A549 (cell line): Measurements from ENCODE around the gene PCED1B. TPM values are rescaled to one million over a fixed set of nuclear protein-coding genes. Genes with fewer than 3 reads are reported as not detected.

Source experiments
- BHLHE40 ChIP-seq: IDR thresholded peaks from 2 replicates; pipeline ENCODE4 v1.6.1; 2012; ENCODE audit warnings: low read depth, low read length, inconsistent platforms
- CBX2 ChIP-seq: fragments of 200-600 bp; sonication (generic); IDR thresholded peaks from 2 replicates; pipeline ENCODE4 v1.6.1; 2016; ENCODE audit warnings: low read depth, mild to moderate bottlenecking, borderline replicate concordance
- CBX8 ChIP-seq: fragments of 200-600 bp; sonication (generic); IDR thresholded peaks from 2 replicates; pipeline ENCODE4 v1.6.1; 2016
- EHMT2 ChIP-seq: fragments of 200-600 bp; sonication (generic); IDR thresholded peaks from 2 replicates; pipeline ENCODE4 v1.6.1; 2016; ENCODE audit warnings: antibody characterized with exemption, low read depth, mild to moderate bottlenecking, moderate library complexity
- EP300 ChIP-seq, 2 experiments: fragments of >200 bp; sonication (Bioruptor Twin); formaldehyde crosslinking; IDR thresholded peaks; 2 replicates in 1 of 2; 3 replicates in 1 of 2; pipeline ENCODE4 v1.6.1; 2016 to 2017
- HEYL ChIP-seq: fragments of 250-450 bp; sonication (Bioruptor Pico); IDR thresholded peaks from 2 replicates; pipeline ENCODE4 v1.8.0; 2021; ENCODE audit warnings: mild to moderate bottlenecking, moderate library complexity
- HOXA7 ChIP-seq: fragments of 250-450 bp; sonication (Bioruptor Pico); IDR thresholded peaks from 2 replicates; pipeline ENCODE4 v1.5.0; 2020; ENCODE audit warnings: mild to moderate bottlenecking, moderate library complexity
- HOXB13 ChIP-seq: fragments of 250-450 bp; sonication (Bioruptor Pico); IDR thresholded peaks from 2 replicates; pipeline ENCODE4 v1.5.0; 2020; ENCODE audit warnings: low read depth, mild to moderate bottlenecking, moderate library complexity
- HOXB5 ChIP-seq: fragments of 250-450 bp; sonication (Bioruptor Pico); IDR thresholded peaks from 2 replicates; pipeline ENCODE4 v1.5.0; 2020; ENCODE audit warnings: mild to moderate bottlenecking, moderate library complexity
- JUN ChIP-seq, 2 experiments: fragments of >200 bp; sonication (Bioruptor Twin); formaldehyde crosslinking; IDR thresholded peaks; 2 replicates in 1 of 2; 3 replicates in 1 of 2; pipeline ENCODE4 v1.6.1; 2016 to 2017
- KDM1A ChIP-seq: fragments of 200-600 bp; sonication (generic); IDR thresholded peaks from 2 replicates; pipeline ENCODE4 v1.6.1; 2016; ENCODE audit warnings: low read depth, mild to moderate bottlenecking
- MAFK ChIP-seq: fragments of 450-650 bp; IDR thresholded peaks from 2 replicates; pipeline ENCODE4 v1.6.1; 2014; ENCODE audit not compliant: partially characterized antibody
- NFE2L2 ChIP-seq: fragments of 150-350 bp; conservative IDR thresholded peaks from 2 replicates; pipeline ENCODE4 v1.6.1; 2014; ENCODE audit warnings: low read length
- NPAS2 ChIP-seq: fragments of 250-450 bp; sonication (Bioruptor Pico); IDR thresholded peaks from 2 replicates; pipeline ENCODE4 v1.8.0; 2022; ENCODE audit warnings: mild to moderate bottlenecking, moderate library complexity, borderline replicate concordance
- NR3C1 ChIP-seq: fragments of >200 bp; sonication (Bioruptor Twin); formaldehyde crosslinking; IDR thresholded peaks from 3 replicates; pipeline ENCODE4 v1.6.1; 2017
- RAD21 ChIP-seq, 2 experiments: fragments of >200 bp in 1 of 2; sonication (Bioruptor Twin) in 1 of 2; formaldehyde crosslinking in 1 of 2; IDR thresholded peaks in 1 of 2; conservative IDR thresholded peaks in 1 of 2; 2 replicates in 1 of 2; 3 replicates in 1 of 2; pipeline ENCODE4 v1.6.1; 2012 to 2018; ENCODE audit warnings: inconsistent platforms in 1 of 2
- RARB ChIP-seq: fragments of 250-450 bp; sonication (Bioruptor Pico); IDR thresholded peaks from 2 replicates; pipeline ENCODE4 v1.8.0; 2021; ENCODE audit warnings: mild to moderate bottlenecking, moderate library complexity
- RCOR1 ChIP-seq: fragments of 150-350 bp; IDR thresholded peaks from 2 replicates; pipeline ENCODE4 v1.6.1; 2014; ENCODE audit warnings: antibody characterized with exemption, low read length, low read depth
- RFX5 ChIP-seq: fragments of 450-650 bp; IDR thresholded peaks from 2 replicates; pipeline ENCODE4 v1.7.1; 2014; ENCODE audit warnings: antibody characterized with exemption, mild to moderate bottlenecking, moderate library complexity
- SMC3 ChIP-seq: fragments of >200 bp; sonication (Bioruptor Twin); formaldehyde crosslinking; IDR thresholded peaks from 3 replicates; pipeline ENCODE4 v1.6.1; 2018; ENCODE audit warnings: inconsistent platforms
- TP53 ChIP-seq: fragments of 250-450 bp; sonication (Bioruptor Pico); IDR thresholded peaks from 2 replicates; pipeline ENCODE4 v1.5.0; 2021; ENCODE audit warnings: mild to moderate bottlenecking, moderate library complexity
- ZFP36 ChIP-seq: fragments of 450-650 bp; IDR thresholded peaks from 2 replicates; pipeline ENCODE4 v1.6.1; 2014; ENCODE audit warnings: borderline replicate concordance; ENCODE audit not compliant: partially characterized antibody
- polyA plus RNA-seq, 4 experiments: library from polyadenylated mRNA; depleted of rRNA in 3 of 4; stranded (reverse); fragments of >200 nt; fragmentation: RNase III in 1 of 4; extraction: RNeasy Plus Mini Kit Qiagen cat#74134 plus additional on column Dnase treatment in 1 of 4; gene quantifications; 2 replicates in 3 of 4; 3 replicates in 1 of 4; pipeline ENCODE4 v1.2.3, GENCODE V29; 2011 to 2017
- TF ChIP-seq, protein P1 (sequence below): IDR thresholded peaks from 2 replicates; pipeline ENCODE4 v1.6.1; 2012
- TF ChIP-seq, protein P2 (sequence below): fragments of 450-650 bp; IDR thresholded peaks from 2 replicates; pipeline ENCODE4 v1.6.1; 2014; ENCODE audit warnings: antibody characterized with exemption
- TF ChIP-seq, protein P3 (sequence below): fragments of 250-450 bp; sonication (Bioruptor Pico); IDR thresholded peaks from 2 replicates; pipeline ENCODE4 v1.5.0; 2020; ENCODE audit warnings: low read depth, mild to moderate bottlenecking, moderate library complexity
- TF ChIP-seq, protein P4 (sequence below): fragments of 250-450 bp; sonication (Bioruptor Pico); IDR thresholded peaks from 2 replicates; pipeline ENCODE4 v1.5.0; 2021; ENCODE audit warnings: mild to moderate bottlenecking, moderate library complexity, borderline replicate concordance
- TF ChIP-seq, protein P5 (sequence below): fragments of >200 bp; sonication (Bioruptor Twin); formaldehyde crosslinking; IDR thresholded peaks from 3 replicates; pipeline ENCODE4 v1.5.1; 2016
- TF ChIP-seq, protein P6 (sequence below): IDR thresholded peaks from 2 replicates; pipeline ENCODE4 v1.6.1; 2012
- TF ChIP-seq, protein P7 (sequence below): fragments of >200 bp; sonication (Bioruptor Twin); formaldehyde crosslinking; IDR thresholded peaks from 2 replicates; pipeline ENCODE4 v1.6.1; 2016
- TF ChIP-seq, protein P8 (sequence below): IDR thresholded peaks from 2 replicates; pipeline ENCODE4 v1.6.1; 2012; ENCODE audit warnings: low read depth, borderline replicate concordance

Gene PCED1B
- polyA plus RNA-seq, 2 of the 4 experiments (the other 2 are of a cell fraction) = 74.6 to 108 TPM

DNA sequence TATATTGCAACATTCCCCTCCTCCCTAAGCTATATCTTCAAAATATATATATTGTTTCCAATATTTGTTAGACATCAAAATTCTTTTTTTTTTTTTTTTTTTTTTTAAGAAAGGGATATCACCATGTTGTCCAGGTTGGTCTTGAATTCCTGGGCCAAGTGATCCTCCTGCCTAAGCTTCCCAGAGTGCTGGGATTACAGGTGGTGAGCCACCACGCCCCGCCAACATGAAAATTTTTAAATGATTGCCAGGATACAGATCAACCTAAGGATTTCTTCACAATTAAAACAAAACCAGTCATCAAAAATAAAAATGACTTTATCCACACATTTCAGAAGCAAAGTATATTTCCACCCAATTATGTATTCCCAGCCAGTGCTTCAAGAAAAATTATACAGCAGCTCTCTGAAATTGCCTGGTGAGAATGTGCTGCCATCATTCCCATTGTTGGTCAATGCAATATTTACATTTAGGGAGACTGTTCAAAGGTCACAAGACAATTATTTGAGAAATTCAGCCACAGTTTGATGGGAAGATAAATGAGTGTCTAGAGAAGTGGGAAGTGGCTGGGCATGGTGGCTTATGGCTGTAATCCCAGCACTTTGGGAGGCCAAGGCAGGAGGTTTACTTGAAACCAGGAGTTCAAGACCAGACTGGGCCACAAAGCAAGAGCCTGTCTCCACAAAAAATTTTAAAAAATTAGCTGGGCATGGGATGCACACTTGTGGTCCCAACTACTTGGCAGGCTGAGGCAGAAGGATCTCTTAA lies 142.0 kb downstream of the PCED1B start (continued):
- TF ChIP-seq, protein P1, sequence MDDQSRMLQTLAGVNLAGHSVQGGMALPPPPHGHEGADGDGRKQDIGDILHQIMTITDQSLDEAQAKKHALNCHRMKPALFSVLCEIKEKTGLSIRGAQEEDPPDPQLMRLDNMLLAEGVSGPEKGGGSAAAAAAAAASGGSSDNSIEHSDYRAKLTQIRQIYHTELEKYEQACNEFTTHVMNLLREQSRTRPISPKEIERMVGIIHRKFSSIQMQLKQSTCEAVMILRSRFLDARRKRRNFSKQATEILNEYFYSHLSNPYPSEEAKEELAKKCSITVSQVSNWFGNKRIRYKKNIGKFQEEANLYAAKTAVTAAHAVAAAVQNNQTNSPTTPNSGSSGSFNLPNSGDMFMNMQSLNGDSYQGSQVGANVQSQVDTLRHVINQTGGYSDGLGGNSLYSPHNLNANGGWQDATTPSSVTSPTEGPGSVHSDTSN = peak; percentile 87
- TF ChIP-seq RFX5 (no peak), HEYL (CRISPR knock-in tag) (peak; percentile 63), TP53 (CRISPR knock-in tag) (peak; percentile 43; the same call in 1 of the 2 replicates), MAFK (peak; percentile 76), RCOR1 (no peak), NPAS2 (CRISPR knock-in tag) (no peak), HOXB13 (CRISPR knock-in tag) (peak; percentile 91), RAD21 (conservative IDR thresholded peaks at IDR 0.05 in 1 of 2, IDR thresholded peaks at IDR 0.05 in 1 of 2) (peak; percentile 56 to 69), SMC3 (peak; percentile 77), EP300 (IDR thresholded peaks at IDR 0.05) (peak; percentile 97 to 98), CBX2 (no peak), CBX8 (no peak), HOXB5 (CRISPR knock-in tag) (peak; percentile 99), KDM1A (no peak), EHMT2 (no peak), JUN (IDR thresholded peaks at IDR 0.05) (peak; percentile 96 to 97), NFE2L2 (peak; percentile 42), NR3C1 (no peak), HOXA7 (CRISPR knock-in tag) (no peak), RARB (peak; percentile 92; the same call in 1 of the 2 replicates), BHLHE40 (no peak), ZFP36 (no peak)
- TF ChIP-seq, protein P2, sequence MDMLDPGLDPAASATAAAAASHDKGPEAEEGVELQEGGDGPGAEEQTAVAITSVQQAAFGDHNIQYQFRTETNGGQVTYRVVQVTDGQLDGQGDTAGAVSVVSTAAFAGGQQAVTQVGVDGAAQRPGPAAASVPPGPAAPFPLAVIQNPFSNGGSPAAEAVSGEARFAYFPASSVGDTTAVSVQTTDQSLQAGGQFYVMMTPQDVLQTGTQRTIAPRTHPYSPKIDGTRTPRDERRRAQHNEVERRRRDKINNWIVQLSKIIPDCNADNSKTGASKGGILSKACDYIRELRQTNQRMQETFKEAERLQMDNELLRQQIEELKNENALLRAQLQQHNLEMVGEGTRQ = no peak
- TF ChIP-seq, protein P3, sequence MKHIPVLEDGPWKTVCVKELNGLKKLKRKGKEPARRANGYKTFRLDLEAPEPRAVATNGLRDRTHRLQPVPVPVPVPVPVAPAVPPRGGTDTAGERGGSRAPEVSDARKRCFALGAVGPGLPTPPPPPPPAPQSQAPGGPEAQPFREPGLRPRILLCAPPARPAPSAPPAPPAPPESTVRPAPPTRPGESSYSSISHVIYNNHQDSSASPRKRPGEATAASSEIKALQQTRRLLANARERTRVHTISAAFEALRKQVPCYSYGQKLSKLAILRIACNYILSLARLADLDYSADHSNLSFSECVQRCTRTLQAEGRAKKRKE = peak; percentile 70
- TF ChIP-seq, protein P4, sequence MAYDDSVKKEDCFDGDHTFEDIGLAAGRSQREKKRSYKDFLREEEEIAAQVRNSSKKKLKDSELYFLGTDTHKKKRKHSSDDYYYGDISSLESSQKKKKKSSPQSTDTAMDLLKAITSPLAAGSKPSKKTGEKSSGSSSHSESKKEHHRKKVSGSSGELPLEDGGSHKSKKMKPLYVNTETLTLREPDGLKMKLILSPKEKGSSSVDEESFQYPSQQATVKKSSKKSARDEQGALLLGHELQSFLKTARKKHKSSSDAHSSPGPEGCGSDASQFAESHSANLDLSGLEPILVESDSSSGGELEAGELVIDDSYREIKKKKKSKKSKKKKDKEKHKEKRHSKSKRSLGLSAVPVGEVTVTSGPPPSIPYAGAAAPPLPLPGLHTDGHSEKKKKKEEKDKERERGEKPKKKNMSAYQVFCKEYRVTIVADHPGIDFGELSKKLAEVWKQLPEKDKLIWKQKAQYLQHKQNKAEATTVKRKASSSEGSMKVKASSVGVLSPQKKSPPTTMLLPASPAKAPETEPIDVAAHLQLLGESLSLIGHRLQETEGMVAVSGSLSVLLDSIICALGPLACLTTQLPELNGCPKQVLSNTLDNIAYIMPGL = no peak
- TF ChIP-seq, protein P5, sequence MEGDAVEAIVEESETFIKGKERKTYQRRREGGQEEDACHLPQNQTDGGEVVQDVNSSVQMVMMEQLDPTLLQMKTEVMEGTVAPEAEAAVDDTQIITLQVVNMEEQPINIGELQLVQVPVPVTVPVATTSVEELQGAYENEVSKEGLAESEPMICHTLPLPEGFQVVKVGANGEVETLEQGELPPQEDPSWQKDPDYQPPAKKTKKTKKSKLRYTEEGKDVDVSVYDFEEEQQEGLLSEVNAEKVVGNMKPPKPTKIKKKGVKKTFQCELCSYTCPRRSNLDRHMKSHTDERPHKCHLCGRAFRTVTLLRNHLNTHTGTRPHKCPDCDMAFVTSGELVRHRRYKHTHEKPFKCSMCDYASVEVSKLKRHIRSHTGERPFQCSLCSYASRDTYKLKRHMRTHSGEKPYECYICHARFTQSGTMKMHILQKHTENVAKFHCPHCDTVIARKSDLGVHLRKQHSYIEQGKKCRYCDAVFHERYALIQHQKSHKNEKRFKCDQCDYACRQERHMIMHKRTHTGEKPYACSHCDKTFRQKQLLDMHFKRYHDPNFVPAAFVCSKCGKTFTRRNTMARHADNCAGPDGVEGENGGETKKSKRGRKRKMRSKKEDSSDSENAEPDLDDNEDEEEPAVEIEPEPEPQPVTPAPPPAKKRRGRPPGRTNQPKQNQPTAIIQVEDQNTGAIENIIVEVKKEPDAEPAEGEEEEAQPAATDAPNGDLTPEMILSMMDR = no peak
- TF ChIP-seq, protein P6, sequence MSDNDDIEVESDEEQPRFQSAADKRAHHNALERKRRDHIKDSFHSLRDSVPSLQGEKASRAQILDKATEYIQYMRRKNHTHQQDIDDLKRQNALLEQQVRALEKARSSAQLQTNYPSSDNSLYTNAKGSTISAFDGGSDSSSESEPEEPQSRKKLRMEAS = peak; percentile 90
- TF ChIP-seq, protein P7, sequence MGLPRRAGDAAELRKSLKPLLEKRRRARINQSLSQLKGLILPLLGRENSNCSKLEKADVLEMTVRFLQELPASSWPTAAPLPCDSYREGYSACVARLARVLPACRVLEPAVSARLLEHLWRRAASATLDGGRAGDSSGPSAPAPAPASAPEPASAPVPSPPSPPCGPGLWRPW = peak; percentile 87
- TF ChIP-seq, protein P8, sequence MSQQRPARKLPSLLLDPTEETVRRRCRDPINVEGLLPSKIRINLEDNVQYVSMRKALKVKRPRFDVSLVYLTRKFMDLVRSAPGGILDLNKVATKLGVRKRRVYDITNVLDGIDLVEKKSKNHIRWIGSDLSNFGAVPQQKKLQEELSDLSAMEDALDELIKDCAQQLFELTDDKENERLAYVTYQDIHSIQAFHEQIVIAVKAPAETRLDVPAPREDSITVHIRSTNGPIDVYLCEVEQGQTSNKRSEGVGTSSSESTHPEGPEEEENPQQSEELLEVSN = peak; percentile 53; the same call in 1 of the 2 replicates
